Gastroesophageal sphincter (tissue), 3 donors: ENCODE measurements around the gene ALG12.

Experiments used
- EP300 ChIP-seq: sonication (generic); formaldehyde crosslinking; IDR thresholded peaks from one replicate; pipeline ENCODE4 v1.6.1; 2017; ENCODE audit warnings: antibody characterized with exemption, mild to moderate bottlenecking
- POLR2A ChIP-seq, 2 donors: fragments of 450-650 bp; IDR thresholded peaks; one replicate each; pipeline ENCODE4 v1.6.1; 2017; ENCODE audit warnings: antibody characterized with exemption in 2 of 2, mild to moderate bottlenecking in 2 of 2, moderate library complexity in 1 of 2
- POLR2AphosphoS5 ChIP-seq: sonication (generic); formaldehyde crosslinking; IDR thresholded peaks from one replicate; pipeline ENCODE4 v1.6.1; 2017; ENCODE audit warnings: antibody characterized with exemption
- TF ChIP-seq, protein P1 (sequence below), 4 experiments: fragments of 200-600 bp in 2 of 4; fragments of 450-650 bp in 2 of 4; sonication (generic) in 1 of 4; IDR thresholded peaks; one replicate each; pipeline ENCODE4 v1.5.1; 2017 to 2019; ENCODE audit warnings: antibody characterized with exemption in 4 of 4, mild to moderate bottlenecking in 2 of 4, moderate library complexity in 2 of 4

GRCh38 chr22:49913446-49913845, 4.8 kb downstream of the ALG12 start:
- TF ChIP-seq, protein P1, sequence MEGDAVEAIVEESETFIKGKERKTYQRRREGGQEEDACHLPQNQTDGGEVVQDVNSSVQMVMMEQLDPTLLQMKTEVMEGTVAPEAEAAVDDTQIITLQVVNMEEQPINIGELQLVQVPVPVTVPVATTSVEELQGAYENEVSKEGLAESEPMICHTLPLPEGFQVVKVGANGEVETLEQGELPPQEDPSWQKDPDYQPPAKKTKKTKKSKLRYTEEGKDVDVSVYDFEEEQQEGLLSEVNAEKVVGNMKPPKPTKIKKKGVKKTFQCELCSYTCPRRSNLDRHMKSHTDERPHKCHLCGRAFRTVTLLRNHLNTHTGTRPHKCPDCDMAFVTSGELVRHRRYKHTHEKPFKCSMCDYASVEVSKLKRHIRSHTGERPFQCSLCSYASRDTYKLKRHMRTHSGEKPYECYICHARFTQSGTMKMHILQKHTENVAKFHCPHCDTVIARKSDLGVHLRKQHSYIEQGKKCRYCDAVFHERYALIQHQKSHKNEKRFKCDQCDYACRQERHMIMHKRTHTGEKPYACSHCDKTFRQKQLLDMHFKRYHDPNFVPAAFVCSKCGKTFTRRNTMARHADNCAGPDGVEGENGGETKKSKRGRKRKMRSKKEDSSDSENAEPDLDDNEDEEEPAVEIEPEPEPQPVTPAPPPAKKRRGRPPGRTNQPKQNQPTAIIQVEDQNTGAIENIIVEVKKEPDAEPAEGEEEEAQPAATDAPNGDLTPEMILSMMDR (IDR thresholded peaks at IDR 0.05) = no peak
- TF ChIP-seq POLR2A (IDR thresholded peaks at IDR 0.05) (no peak), POLR2AphosphoS5 (no peak), EP300 (no peak)
